ENCODE results near the gene LIN7C. TPM values are rescaled to one million over a fixed set of nuclear protein-coding genes. Genes with fewer than 3 reads are reported as not detected.
A peak's percentile ranks its signal among the peaks of the same experiment; 100 is the strongest.

LIN7C gene, protein sequence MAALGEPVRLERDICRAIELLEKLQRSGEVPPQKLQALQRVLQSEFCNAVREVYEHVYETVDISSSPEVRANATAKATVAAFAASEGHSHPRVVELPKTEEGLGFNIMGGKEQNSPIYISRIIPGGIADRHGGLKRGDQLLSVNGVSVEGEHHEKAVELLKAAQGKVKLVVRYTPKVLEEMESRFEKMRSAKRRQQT
- total RNA-seq, result 10 to 100 TPM; 31.7 to 45.5 (median 42.6) TPM

DNA sequence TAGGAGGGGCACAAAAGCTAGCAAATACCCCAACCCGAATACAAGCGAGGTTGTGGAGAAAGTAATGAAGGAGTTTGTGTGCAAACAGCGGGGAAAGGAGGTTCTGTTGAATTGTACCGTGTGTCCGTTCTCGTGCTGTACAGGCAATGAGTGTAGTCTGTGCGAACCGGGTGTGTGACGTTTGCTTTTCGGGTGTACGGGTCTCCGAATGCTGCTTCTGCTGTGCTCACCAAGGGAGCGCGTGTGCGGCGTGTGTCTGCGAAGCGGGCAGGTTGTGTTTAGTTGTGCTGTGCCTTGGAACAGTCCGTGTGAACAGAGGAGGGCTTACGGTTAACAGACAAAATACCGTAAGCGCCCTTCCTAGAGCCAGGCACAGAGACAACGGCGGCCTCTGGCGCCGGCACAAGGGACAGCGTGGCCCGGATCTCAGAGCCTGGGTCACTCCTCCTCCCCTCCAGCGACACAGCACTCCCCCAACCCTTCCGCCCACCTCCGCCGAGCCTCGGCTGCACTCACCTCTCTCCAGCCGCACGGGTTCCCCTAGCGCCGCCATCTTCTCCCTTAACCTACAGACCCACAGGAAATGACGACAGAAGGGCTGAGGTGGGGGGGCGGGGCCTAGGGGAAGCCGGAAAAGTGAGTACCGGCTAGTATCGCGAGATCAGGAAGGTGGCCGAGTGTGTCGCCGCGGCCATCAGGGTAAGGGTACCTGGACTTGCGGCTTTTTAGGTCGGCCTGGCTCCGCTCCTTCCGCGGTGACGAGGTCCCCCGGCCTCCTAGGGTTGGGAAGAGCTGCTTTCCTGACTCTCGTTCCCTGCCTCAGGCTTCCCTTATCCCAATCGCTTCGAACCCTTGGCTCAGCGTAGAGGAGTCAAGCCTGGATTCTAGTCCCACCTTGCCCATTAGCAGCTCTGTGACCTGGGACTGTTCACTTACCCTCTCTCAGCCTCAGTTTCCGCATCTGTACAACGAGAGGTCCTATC, at the start of gene LIN7C:
LIN7C (minus strand) TSS at position 570 of the 983 bp plus-strand sequence; CDS start at position 553, 17 bp downstream.
- no peak for TF ChIP-seq EP300 (IDR thresholded peaks at IDR 0.05)
- TF ChIP-seq, protein P1, sequence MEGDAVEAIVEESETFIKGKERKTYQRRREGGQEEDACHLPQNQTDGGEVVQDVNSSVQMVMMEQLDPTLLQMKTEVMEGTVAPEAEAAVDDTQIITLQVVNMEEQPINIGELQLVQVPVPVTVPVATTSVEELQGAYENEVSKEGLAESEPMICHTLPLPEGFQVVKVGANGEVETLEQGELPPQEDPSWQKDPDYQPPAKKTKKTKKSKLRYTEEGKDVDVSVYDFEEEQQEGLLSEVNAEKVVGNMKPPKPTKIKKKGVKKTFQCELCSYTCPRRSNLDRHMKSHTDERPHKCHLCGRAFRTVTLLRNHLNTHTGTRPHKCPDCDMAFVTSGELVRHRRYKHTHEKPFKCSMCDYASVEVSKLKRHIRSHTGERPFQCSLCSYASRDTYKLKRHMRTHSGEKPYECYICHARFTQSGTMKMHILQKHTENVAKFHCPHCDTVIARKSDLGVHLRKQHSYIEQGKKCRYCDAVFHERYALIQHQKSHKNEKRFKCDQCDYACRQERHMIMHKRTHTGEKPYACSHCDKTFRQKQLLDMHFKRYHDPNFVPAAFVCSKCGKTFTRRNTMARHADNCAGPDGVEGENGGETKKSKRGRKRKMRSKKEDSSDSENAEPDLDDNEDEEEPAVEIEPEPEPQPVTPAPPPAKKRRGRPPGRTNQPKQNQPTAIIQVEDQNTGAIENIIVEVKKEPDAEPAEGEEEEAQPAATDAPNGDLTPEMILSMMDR (IDR thresholded peaks at IDR 0.05), result no peak
- TF ChIP-seq POLR2AphosphoS5 (IDR thresholded peaks at IDR 0.05), result peak in 2 of 3 donors; percentile 43 to 77
- peak; percentile 71 to 93 for TF ChIP-seq POLR2A (IDR thresholded peaks at IDR 0.05)
- Histone ChIP-seq H3K27ac (peak within 1 kb of the TSS; percentile 93), H3K9me3 (no peaks in the 10 kb centered on the region), H3K4me1 (peaks cover 36% of the 10 kb centered on the region), H3K4me3 (peak within 1 kb of the TSS; percentile 95), H3K27me3 (no peaks in the 10 kb centered on the region), H3K36me3 (peaks cover under 1% of the 10 kb centered on the region)
- DNase-seq (ENCODE audit: low spot score in 2 of 2), result peak; percentile 99
- 0% methylated on average over 47 of the region's 60 CpGs for WGBS

DNA sequence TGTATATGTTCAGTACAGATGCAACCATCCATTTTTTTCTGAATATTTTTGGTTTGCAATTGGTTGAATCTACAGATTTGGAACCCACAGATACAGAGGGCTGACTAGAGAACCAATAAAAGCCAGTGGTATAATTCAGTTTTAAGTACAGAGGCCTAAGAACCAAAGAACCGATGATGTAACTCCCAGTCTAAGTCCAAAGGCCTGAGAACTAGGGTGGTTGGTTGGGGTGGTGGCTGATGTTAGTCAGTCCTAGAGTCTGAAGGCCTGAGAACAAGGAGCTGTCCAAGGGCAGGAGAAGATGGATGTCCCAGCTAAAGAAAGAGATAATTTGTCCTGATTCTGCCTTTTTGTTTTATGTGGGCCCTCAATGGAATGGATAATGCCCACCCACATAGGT, 48.7 kb upstream of the LIN7C start:
- H3K9me3 ChIP-seq, result no peaks in the 10 kb centered on the region
- DNase-seq (ENCODE audit: low spot score in 2 of 2), result no peak
- H3K27me3 ChIP-seq, result no peaks in the 10 kb centered on the region
- WGBS, result 96% methylated on average over 1 of the region's 1 CpG
- no peaks in the 10 kb centered on the region for H3K36me3 ChIP-seq
- TF ChIP-seq POLR2AphosphoS5 (IDR thresholded peaks at IDR 0.05) (no peak), POLR2A (IDR thresholded peaks at IDR 0.05) (no peak), EP300 (IDR thresholded peaks at IDR 0.05) (no peak)
- TF ChIP-seq, protein P1 (IDR thresholded peaks at IDR 0.05), result no peak
- H3K27ac ChIP-seq, result no peak overlapping the region
- H3K4me3 ChIP-seq, result no peak overlapping the region
- peaks cover 4% of the 10 kb centered on the region for H3K4me1 ChIP-seq

DNA sequence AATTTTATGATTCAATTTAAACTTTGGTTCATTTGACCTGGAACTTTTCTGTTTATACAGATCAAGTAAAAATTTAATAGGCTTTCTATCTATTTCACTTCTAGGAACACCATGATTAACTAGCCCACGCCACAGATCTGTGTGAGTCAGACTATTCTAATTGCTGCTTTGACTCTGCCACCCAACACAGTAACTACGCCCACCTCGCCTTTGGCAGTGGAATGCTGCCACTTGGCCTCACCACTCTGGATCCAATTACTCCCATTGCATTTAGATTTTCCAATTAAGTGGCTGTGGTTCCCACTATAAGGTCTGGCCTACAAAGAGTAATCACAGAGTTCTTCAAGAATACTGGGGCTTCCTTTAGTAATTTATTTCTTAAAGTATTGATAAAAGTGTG, 46.6 kb upstream of the LIN7C start:
- TF ChIP-seq POLR2AphosphoS5 (IDR thresholded peaks at IDR 0.05) (no peak), EP300 (IDR thresholded peaks at IDR 0.05) (no peak)
- TF ChIP-seq, protein P1 (IDR thresholded peaks at IDR 0.05), result no peak
- Histone ChIP-seq H3K4me3 (no peak overlapping the region), H3K4me1 (no peaks in the 10 kb centered on the region), H3K9me3 (no peaks in the 10 kb centered on the region), H3K27ac (no peak overlapping the region), H3K36me3 (no peaks in the 10 kb centered on the region), H3K27me3 (no peaks in the 10 kb centered on the region)
- no peak for DNase-seq (ENCODE audit: low spot score in 2 of 2)
- 34% methylated on average over 3 of the region's 3 CpGs for WGBS

DNA sequence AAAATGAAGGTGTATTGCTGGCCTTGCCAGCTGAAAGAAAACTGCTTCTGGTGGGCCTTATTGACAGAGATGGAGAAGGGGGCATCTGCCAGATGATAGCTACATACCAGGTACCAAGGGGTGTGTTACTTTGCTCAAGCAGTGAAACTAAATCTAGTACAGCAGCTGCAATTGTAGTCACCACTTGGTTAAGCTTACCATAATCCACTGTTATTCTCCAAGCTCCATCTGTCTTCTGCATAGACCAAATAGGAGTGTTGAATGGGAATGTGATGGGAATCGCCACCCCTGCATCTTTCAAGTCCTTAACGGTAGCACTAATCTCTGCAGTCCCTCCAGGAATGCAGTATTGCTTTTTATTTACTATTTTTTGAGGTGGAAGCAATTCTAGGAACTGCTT, 45.8 kb upstream of the LIN7C start:
- 95% methylated on average over 2 of the region's 2 CpGs for WGBS
- Histone ChIP-seq H3K36me3 (no peaks in the 10 kb centered on the region), H3K27ac (no peak overlapping the region), H3K27me3 (no peaks in the 10 kb centered on the region), H3K4me1 (no peaks in the 10 kb centered on the region), H3K4me3 (no peak overlapping the region), H3K9me3 (no peaks in the 10 kb centered on the region)
- TF ChIP-seq, protein P1 (IDR thresholded peaks at IDR 0.05), result no peak
- TF ChIP-seq POLR2A (IDR thresholded peaks at IDR 0.05) (no peak), POLR2AphosphoS5 (IDR thresholded peaks at IDR 0.05) (no peak), EP300 (IDR thresholded peaks at IDR 0.05) (no peak)
- DNase-seq (ENCODE audit: low spot score in 2 of 2), result no peak

DNA sequence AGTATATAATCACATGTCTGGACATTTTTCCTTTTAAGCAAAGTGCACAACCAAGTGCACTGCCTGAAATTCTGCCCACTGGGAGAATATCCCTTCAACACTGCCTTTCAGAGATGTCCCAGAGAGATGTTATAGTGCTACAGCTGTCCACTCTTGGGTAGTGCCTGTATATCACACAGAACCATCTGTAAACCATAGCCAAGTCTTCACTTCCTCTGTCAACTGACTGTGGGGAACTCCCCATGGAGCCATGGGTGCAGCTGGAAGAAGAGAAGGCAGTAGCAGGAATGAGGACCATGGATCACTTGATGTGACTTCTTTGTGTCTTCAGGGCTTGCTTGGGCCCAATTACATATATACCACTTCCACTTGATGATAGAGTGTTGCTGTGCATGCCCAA, 44.6 kb upstream of the LIN7C start:
- Histone ChIP-seq H3K27me3 (no peaks in the 10 kb centered on the region), H3K9me3 (no peaks in the 10 kb centered on the region), H3K4me3 (no peak overlapping the region), H3K27ac (no peak overlapping the region), H3K4me1 (no peaks in the 10 kb centered on the region), H3K36me3 (no peaks in the 10 kb centered on the region)
- no peak for DNase-seq (ENCODE audit: low spot score in 2 of 2)
- TF ChIP-seq, protein P1 (IDR thresholded peaks at IDR 0.05), result no peak
- TF ChIP-seq POLR2AphosphoS5 (IDR thresholded peaks at IDR 0.05), result no peak
- no peak for TF ChIP-seq POLR2A (IDR thresholded peaks at IDR 0.05)
- TF ChIP-seq EP300 (IDR thresholded peaks at IDR 0.05), result no peak
